GM23338 (cell line): Measurements from ENCODE around the gene SCUBE2. TPM values are rescaled to one million over a fixed set of nuclear protein-coding genes. Genes with fewer than 3 reads are reported as not detected.

Source experiments
- ATAC-seq: fragments of 200-7000 bp; cut with Tn5 transposase; 3 replicates; pipeline ENCODE4 v1.9.1; 2020
- DNase-seq: peaks from one replicate; pipeline ENCODE4 v3.0.0-alpha.2; 2015; ENCODE audit warnings: low spot score
- H2AFZ ChIP-seq: fragments of 200-600 bp; sonication (generic); 2 replicates; pipeline ENCODE4 v1.8.0; 2016; ENCODE audit warnings: antibody characterized with exemption, mild to moderate bottlenecking, moderate library complexity
- H3F3A ChIP-seq: fragments of 200-600 bp; sonication (generic); replicated peaks from 2 replicates; pipeline ENCODE4 v1.8.0; 2017; ENCODE audit warnings: antibody characterized with exemption, mixed run types, low read depth
- H3K27ac ChIP-seq: fragments of 200-600 bp; sonication (generic); 2 replicates; pipeline ENCODE4 v1.6.1; 2016; ENCODE audit warnings: low read depth
- H3K27me3 ChIP-seq: fragments of 200-600 bp; sonication (generic); 2 replicates; pipeline ENCODE4 v1.8.0; 2016; ENCODE audit warnings: mild to moderate bottlenecking, mixed run types, moderate library complexity; ENCODE audit not compliant: insufficient read depth
- H3K36me3 ChIP-seq: fragments of 200-600 bp; sonication (generic); 2 replicates; pipeline ENCODE4 v1.8.0; 2016; ENCODE audit warnings: mild to moderate bottlenecking; ENCODE audit not compliant: insufficient read depth
- H3K4me1 ChIP-seq: fragments of 200-600 bp; sonication (generic); 2 replicates; pipeline ENCODE4 v1.8.0; 2016; ENCODE audit warnings: mild to moderate bottlenecking, moderate library complexity; ENCODE audit not compliant: insufficient read depth
- H3K4me2 ChIP-seq: fragments of 200-600 bp; sonication (generic); 2 replicates; pipeline ENCODE4 v1.7.1; 2017; ENCODE audit warnings: mixed run types
- H3K4me3 ChIP-seq: fragments of 200-600 bp; sonication (generic); 2 replicates; pipeline ENCODE4 v1.6.1; 2016; ENCODE audit warnings: mixed run types
- H3K79me2 ChIP-seq: fragments of 200-600 bp; sonication (generic); replicated peaks from 2 replicates; pipeline ENCODE4 v1.8.0; 2017; ENCODE audit warnings: mild to moderate bottlenecking; ENCODE audit not compliant: insufficient read depth
- H3K9me2 ChIP-seq: fragments of 200-600 bp; sonication (generic); 2 replicates; pipeline ENCODE4 v1.8.0; 2017; ENCODE audit not compliant: insufficient read depth
- H4K20me1 ChIP-seq: fragments of 200-600 bp; sonication (generic); replicated peaks from 2 replicates; pipeline ENCODE4 v1.8.0; 2017; ENCODE audit warnings: mild to moderate bottlenecking; ENCODE audit not compliant: insufficient read depth
- H3K27ac Mint-ChIP-seq: 2 replicates; pipeline ENCODE4 v1.8.0; 2020; ENCODE audit warnings: inconsistent platforms, mild to moderate bottlenecking, moderate library complexity, mixed read lengths
- H3K27me3 Mint-ChIP-seq: 3 replicates; pipeline ENCODE4 v1.8.0; 2022; ENCODE audit warnings: low read depth, mild to moderate bottlenecking, moderate library complexity, mixed read lengths, inconsistent platforms; ENCODE audit not compliant: insufficient read depth, poor library complexity
- H3K36me3 Mint-ChIP-seq: 3 replicates; pipeline ENCODE4 v1.8.0; 2021; ENCODE audit warnings: low read depth, mild to moderate bottlenecking, inconsistent platforms, moderate library complexity, mixed read lengths
- H3K4me1 Mint-ChIP-seq: 3 replicates; pipeline ENCODE4 v1.8.0; 2020; ENCODE audit warnings: mild to moderate bottlenecking, inconsistent platforms, mixed read lengths
- H3K4me3 Mint-ChIP-seq: 3 replicates; pipeline ENCODE4 v1.8.0; 2021; ENCODE audit warnings: moderate library complexity, mild to moderate bottlenecking, inconsistent platforms, mixed read lengths
- H3K9me3 Mint-ChIP-seq: 3 replicates; pipeline ENCODE4 v1.8.0; 2020; ENCODE audit warnings: moderate library complexity, mild to moderate bottlenecking, inconsistent platforms, mixed read lengths
- CREB1 ChIP-seq: fragments of 250-450 bp; sonication (Bioruptor Pico); IDR thresholded peaks from 2 replicates; pipeline ENCODE4 v1.5.0; 2020; ENCODE audit warnings: low read depth, mild to moderate bottlenecking, moderate library complexity
- EZH2phosphoT487 ChIP-seq: fragments of 200-600 bp; sonication (generic); IDR thresholded peaks from one replicate; pipeline ENCODE4 v1.8.1; 2018; ENCODE audit warnings: antibody characterized with exemption; ENCODE audit not compliant: unreplicated experiment
- JUNB ChIP-seq: IDR thresholded peaks from one replicate; pipeline ENCODE4 v1.6.1; 2016; ENCODE audit warnings: antibody characterized with exemption; ENCODE audit not compliant: unreplicated experiment
- POLR2AphosphoS5 ChIP-seq: IDR thresholded peaks from 2 replicates; pipeline ENCODE4 v1.6.1; 2016; ENCODE audit warnings: antibody characterized with exemption, low read depth
- STAT1 ChIP-seq: IDR thresholded peaks from one replicate; pipeline ENCODE4 v1.6.1; 2016; ENCODE audit warnings: antibody characterized with exemption; ENCODE audit not compliant: unreplicated experiment
- ZNF114 ChIP-seq: fragments of 250-450 bp; sonication (Bioruptor Pico); IDR thresholded peaks from 2 replicates; pipeline ENCODE4 v1.5.0; 2020; ENCODE audit warnings: mild to moderate bottlenecking, moderate library complexity
- ZNF331 ChIP-seq: fragments of 250-450 bp; sonication (Bioruptor Pico); IDR thresholded peaks from 2 replicates; pipeline ENCODE4 v1.5.0; 2020; ENCODE audit warnings: low read depth, mild to moderate bottlenecking, moderate library complexity
- polyA plus RNA-seq: library from polyadenylated mRNA; unstranded; fragments of >200 nt; fragmentation: Nextera tagmentation; extraction: Ambion mirVana; gene quantifications from 2 replicates; pipeline ENCODE4 v1.2.1, GENCODE V29; 2016
- total RNA-seq: library from RNA; depleted of rRNA; stranded (reverse); fragments of >200 nt; shearing (Covaris generic); gene quantifications from 2 replicates; pipeline ENCODE4 v1.2.3, GENCODE V29; 2014
- TF ChIP-seq, protein P1 (sequence below): fragments of 250-450 bp; sonication (Bioruptor Pico); IDR thresholded peaks from 2 replicates; pipeline ENCODE4 v1.5.0; 2020; ENCODE audit warnings: mild to moderate bottlenecking, moderate library complexity

The SCUBE2 gene
- total and polyA plus RNA-seq, 2 experiments from 2014 or later = 0.47 to 0.63 TPM

DNA sequence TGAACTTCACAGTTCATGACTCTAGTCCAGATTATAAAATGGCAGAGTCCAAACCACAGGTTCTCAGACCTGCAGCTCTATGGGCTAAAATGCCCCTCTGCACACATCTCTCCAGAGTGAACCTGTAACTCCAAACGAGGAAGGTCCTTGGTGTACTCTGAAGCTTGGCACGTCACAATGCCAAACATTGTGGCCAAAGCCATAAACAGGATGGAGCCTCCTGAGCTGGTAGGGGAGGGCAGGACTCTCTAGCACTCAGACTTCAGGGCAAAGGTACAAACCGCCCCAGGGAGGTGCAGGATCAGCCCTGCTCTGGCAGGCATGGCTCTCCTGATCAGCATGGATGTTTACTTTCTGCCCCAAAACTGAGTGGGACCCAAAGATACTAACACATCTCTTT is 2.3 kb downstream of the SCUBE2 start (continued):
- TF ChIP-seq, protein P1, sequence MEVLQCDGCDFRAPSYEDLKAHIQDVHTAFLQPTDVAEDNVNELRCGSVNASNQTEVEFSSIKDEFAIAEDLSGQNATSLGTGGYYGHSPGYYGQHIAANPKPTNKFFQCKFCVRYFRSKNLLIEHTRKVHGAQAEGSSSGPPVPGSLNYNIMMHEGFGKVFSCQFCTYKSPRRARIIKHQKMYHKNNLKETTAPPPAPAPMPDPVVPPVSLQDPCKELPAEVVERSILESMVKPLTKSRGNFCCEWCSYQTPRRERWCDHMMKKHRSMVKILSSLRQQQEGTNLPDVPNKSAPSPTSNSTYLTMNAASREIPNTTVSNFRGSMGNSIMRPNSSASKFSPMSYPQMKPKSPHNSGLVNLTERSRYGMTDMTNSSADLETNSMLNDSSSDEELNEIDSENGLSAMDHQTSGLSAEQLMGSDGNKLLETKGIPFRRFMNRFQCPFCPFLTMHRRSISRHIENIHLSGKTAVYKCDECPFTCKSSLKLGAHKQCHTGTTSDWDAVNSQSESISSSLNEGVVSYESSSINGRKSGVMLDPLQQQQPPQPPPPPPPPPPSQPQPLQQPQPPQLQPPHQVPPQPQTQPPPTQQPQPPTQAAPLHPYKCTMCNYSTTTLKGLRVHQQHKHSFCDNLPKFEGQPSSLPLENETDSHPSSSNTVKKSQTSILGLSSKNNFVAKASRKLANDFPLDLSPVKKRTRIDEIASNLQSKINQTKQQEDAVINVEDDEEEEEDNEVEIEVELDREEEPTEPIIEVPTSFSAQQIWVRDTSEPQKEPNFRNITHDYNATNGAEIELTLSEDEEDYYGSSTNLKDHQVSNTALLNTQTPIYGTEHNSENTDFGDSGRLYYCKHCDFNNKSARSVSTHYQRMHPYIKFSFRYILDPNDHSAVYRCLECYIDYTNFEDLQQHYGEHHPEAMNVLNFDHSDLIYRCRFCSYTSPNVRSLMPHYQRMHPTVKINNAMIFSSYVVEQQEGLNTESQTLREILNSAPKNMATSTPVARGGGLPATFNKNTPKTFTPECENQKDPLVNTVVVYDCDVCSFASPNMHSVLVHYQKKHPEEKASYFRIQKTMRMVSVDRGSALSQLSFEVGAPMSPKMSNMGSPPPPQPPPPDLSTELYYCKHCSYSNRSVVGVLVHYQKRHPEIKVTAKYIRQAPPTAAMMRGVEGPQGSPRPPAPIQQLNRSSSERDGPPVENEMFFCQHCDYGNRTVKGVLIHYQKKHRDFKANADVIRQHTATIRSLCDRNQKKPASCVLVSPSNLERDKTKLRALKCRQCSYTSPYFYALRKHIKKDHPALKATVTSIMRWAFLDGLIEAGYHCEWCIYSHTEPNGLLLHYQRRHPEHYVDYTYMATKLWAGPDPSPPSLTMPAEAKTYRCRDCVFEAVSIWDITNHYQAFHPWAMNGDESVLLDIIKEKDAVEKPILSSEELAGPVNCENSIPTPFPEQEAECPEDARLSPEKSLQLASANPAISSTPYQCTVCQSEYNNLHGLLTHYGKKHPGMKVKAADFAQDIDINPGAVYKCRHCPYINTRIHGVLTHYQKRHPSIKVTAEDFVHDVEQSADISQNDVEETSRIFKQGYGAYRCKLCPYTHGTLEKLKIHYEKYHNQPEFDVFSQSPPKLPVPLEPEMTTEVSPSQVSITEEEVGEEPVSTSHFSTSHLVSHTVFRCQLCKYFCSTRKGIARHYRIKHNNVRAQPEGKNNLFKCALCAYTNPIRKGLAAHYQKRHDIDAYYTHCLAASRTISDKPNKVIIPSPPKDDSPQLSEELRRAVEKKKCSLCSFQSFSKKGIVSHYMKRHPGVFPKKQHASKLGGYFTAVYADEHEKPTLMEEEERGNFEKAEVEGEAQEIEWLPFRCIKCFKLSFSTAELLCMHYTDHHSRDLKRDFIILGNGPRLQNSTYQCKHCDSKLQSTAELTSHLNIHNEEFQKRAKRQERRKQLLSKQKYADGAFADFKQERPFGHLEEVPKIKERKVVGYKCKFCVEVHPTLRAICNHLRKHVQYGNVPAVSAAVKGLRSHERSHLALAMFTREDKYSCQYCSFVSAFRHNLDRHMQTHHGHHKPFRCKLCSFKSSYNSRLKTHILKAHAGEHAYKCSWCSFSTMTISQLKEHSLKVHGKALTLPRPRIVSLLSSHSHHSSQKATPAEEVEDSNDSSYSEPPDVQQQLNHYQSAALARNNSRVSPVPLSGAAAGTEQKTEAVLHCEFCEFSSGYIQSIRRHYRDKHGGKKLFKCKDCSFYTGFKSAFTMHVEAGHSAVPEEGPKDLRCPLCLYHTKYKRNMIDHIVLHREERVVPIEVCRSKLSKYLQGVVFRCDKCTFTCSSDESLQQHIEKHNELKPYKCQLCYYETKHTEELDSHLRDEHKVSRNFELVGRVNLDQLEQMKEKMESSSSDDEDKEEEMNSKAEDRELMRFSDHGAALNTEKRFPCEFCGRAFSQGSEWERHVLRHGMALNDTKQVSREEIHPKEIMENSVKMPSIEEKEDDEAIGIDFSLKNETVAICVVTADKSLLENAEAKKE = no peak
- TF ChIP-seq JUNB (no peak), POLR2AphosphoS5 (no peak), EZH2phosphoT487 (no peak), STAT1 (no peak), CREB1 (no peak), ZNF114 (CRISPR knock-in tag) (no peak)

DNA sequence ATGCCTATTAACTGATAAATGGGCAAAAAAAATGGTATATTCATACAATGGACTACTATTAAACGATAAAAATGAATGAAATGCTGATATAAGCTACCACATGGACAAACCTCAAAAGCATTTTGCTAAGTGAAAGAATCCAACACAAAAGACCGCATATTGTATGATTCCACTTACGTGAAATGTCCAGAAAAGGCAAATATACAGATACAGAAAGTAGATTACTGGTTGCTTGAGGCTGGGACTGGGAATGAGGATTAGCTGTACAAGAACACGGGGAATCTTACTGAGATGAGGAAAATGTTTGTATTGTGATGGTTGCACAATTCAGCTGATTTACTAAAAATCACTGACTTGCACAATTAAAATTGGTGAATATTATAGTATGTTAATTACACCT is 8.8 kb downstream of the SCUBE2 start:
- DNase-seq = no peak
- no peak for ATAC-seq
- Histone ChIP-seq H3K36me3 (no peaks in the 10 kb centered on the region), H3K27me3 (no peaks in the 10 kb centered on the region), H3F3A (no peaks in the 10 kb centered on the region), H3K9me2 (no peaks in the 10 kb centered on the region), H3K4me2 (no peak overlapping the region), H4K20me1 (no peaks in the 10 kb centered on the region), H3K4me1 (peaks cover 5% of the 10 kb centered on the region; the same call in 1 of the 2 replicates), H3K79me2 (no peaks in the 10 kb centered on the region), H2AFZ (no peak overlapping the region), H3K27ac (no peak overlapping the region), H3K4me3 (no peak overlapping the region)
- H3K36me3 Mint-ChIP-seq = peaks cover 2% of the 10 kb centered on the region; the same call in 1 of the 3 replicates
- H3K27ac Mint-ChIP-seq = no peak overlapping the region
- H3K4me3 Mint-ChIP-seq = no peak overlapping the region
- H3K27me3 Mint-ChIP-seq = no peaks in the 10 kb centered on the region
- peaks cover 7% of the 10 kb centered on the region; the same call in 2 of the 3 replicates for H3K9me3 Mint-ChIP-seq
- H3K4me1 Mint-ChIP-seq = no peaks in the 10 kb centered on the region; the same call in 2 of the 3 replicates
- no peak for TF ChIP-seq STAT1
- no peak for TF ChIP-seq POLR2AphosphoS5
- no peak for TF ChIP-seq JUNB
- no peak for TF ChIP-seq ZNF331 (CRISPR knock-in tag)
- TF ChIP-seq EZH2phosphoT487 = no peak
- TF ChIP-seq, protein P1 = no peak
- no peak for TF ChIP-seq ZNF114 (CRISPR knock-in tag)
- TF ChIP-seq CREB1 = no peak
